LHCN-M2 (cell line): Measurements from ENCODE around the gene ASMTL. TPM values are rescaled to one million over a fixed set of nuclear protein-coding genes. Genes with fewer than 3 reads are reported as not detected.

Source experiments
- total RNA-seq: library from RNA; depleted of rRNA; stranded (reverse); fragments of >200 nt; gene quantifications from 2 replicates; pipeline ENCODE4 v1.2.3, GENCODE V29; 2014; rRNA removed

The ASMTL gene
- total RNA-seq, 1 experiment from 2014 or later: 11.5 TPM

Other genes starting within 250 kb of the ASMTL start
- not detected in 2 replicates for gene CRLF2, start 240.3 kb downstream of the ASMTL start, total RNA-seq
- not detected in 2 replicates for gene CSF2RA, start 184.1 kb downstream of the ASMTL start, total RNA-seq
- gene IL3RA, start 116.1 kb downstream of the ASMTL start, total RNA-seq: not detected in 2 replicates
- gene SLC25A6, start 60.8 kb downstream of the ASMTL start, total RNA-seq: 248 and 328 TPM in 2 replicates
- gene P2RY8, start 84.3 kb upstream of the ASMTL start, total RNA-seq: under 0.01 TPM in 1 of 2 replicates, not detected in the other
- 29.3 and 31.5 TPM in 2 replicates for gene AKAP17A, start 138.7 kb upstream of the ASMTL start, total RNA-seq
- not detected in 2 replicates for gene ASMT, start 162.2 kb upstream of the ASMTL start, total RNA-seq